ENCODE measurements around the gene CCN5. TPM values are rescaled to one million over a fixed set of nuclear protein-coding genes. Genes with fewer than 3 reads are reported as not detected.

CCN5 gene
- total RNA-seq, 2 experiments from 2014 or later: not detected

GRCh38 chr20:44733341-44734069 lies 18.3 kb downstream of the CCN5 start:
- ChIA-PET POLR2A (no interaction called here), CTCF (ENCODE audit: unreplicated experiment) (interaction anchor here (0.6 kb wide), 1 partner anchor 48 kb away, joined by 3 read pairs; no protein-coding TSS in a partner anchor)
- Histone ChIP-seq H3K36me3 (ENCODE audit: insufficient read depth, low read length) (peaks cover 14% of the 10 kb centered on the region), H2AFZ (ENCODE audit: low read length) (no peak overlapping the region), H4K20me1 (ENCODE audit: insufficient read depth, low read length) (no peaks in the 10 kb centered on the region), H3K9me2 (ENCODE audit: insufficient read depth, low read length) (no peaks in the 10 kb centered on the region), H3K9me3 (ENCODE audit: low read length) (peaks cover 16% of the 10 kb centered on the region), H3K4me2 (ENCODE audit: low read length) (no peak overlapping the region), H3K4me1 (ENCODE audit: insufficient read depth, low read length, poor library complexity, severe bottlenecking) (peaks cover 27% of the 10 kb centered on the region), H3K79me2 (ENCODE audit: insufficient read depth, low read depth, low read length) (no peaks in the 10 kb centered on the region), H3K27ac (ENCODE audit: low read depth, low read length, poor library complexity, severe bottlenecking) (no peak overlapping the region), H3K4me3 (ENCODE audit: low read depth, low read length, poor library complexity, severe bottlenecking) (no peak overlapping the region)
- intact Hi-C loops (cut with micrococcal nuclease; ENCODE audit: unreplicated experiment): loop anchor here (1.0 to 2.0 kb wide), 2 partner anchors 48 to 347 kb away; no protein-coding TSS in a partner anchor
- no TSS peak for BruUV-seq (replicated peaks)
- peak; percentile 68 for DNase-seq (ENCODE audit: low spot score)
- TF ChIP-seq EZH2phosphoT487 (IDR thresholded peaks at IDR 0.05; ENCODE audit: borderline replicate concordance, low read depth, low read length) (no peak), CTCF (conservative IDR thresholded peaks at IDR 0.05; ENCODE audit: low read length) (peak; percentile 90)

GRCh38 chr20:44734938-44735337 lies 19.8 kb downstream of the CCN5 start:
- Histone ChIP-seq H3K36me3 (ENCODE audit: insufficient read depth, low read length) (peaks cover 14% of the 10 kb centered on the region), H3K27ac (ENCODE audit: low read depth, low read length, poor library complexity, severe bottlenecking) (no peak overlapping the region), H3K9me3 (ENCODE audit: low read length) (peaks cover 19% of the 10 kb centered on the region), H2AFZ (ENCODE audit: low read length) (no peak overlapping the region), H3K4me3 (ENCODE audit: low read depth, low read length, poor library complexity, severe bottlenecking) (no peak overlapping the region), H4K20me1 (ENCODE audit: insufficient read depth, low read length) (no peaks in the 10 kb centered on the region), H3K9me2 (ENCODE audit: insufficient read depth, low read length) (no peaks in the 10 kb centered on the region), H3K79me2 (ENCODE audit: insufficient read depth, low read depth, low read length) (no peaks in the 10 kb centered on the region), H3K4me2 (ENCODE audit: low read length) (no peak overlapping the region), H3K4me1 (ENCODE audit: insufficient read depth, low read length, poor library complexity, severe bottlenecking) (peaks cover 30% of the 10 kb centered on the region)
- ChIA-PET POLR2A (no interaction called here), CTCF (ENCODE audit: unreplicated experiment) (no interaction called here)
- no TSS peak for BruUV-seq (replicated peaks)
- TF ChIP-seq EZH2phosphoT487 (IDR thresholded peaks at IDR 0.05; ENCODE audit: borderline replicate concordance, low read depth, low read length): no peak
- no peak for TF ChIP-seq CTCF (conservative IDR thresholded peaks at IDR 0.05; ENCODE audit: low read length)
- intact Hi-C loops (cut with micrococcal nuclease; ENCODE audit: unreplicated experiment): no loop called here
- no peak for DNase-seq (ENCODE audit: low spot score)

GRCh38 chr20:44735816-44736169 lies 20.6 kb downstream of the CCN5 start:
- no peak for TF ChIP-seq CTCF (conservative IDR thresholded peaks at IDR 0.05; ENCODE audit: low read length)
- TF ChIP-seq EZH2phosphoT487 (IDR thresholded peaks at IDR 0.05; ENCODE audit: borderline replicate concordance, low read depth, low read length): no peak
- no peaks in the 10 kb centered on the region for H3K9me2 ChIP-seq (ENCODE audit: insufficient read depth, low read length)
- ChIA-PET CTCF (ENCODE audit: unreplicated experiment) (no interaction called here), POLR2A (no interaction called here)
- peak overlapping the region; percentile 58 for H3K4me2 ChIP-seq (ENCODE audit: low read length)
- H3K4me3 ChIP-seq (ENCODE audit: low read depth, low read length, poor library complexity, severe bottlenecking): peak overlapping the region; percentile 62
- H2AFZ ChIP-seq (ENCODE audit: low read length): peak overlapping the region; percentile 91; the same call in 1 of the 2 replicates
- peaks cover 30% of the 10 kb centered on the region for H3K4me1 ChIP-seq (ENCODE audit: insufficient read depth, low read length, poor library complexity, severe bottlenecking)
- intact Hi-C loops (cut with micrococcal nuclease; ENCODE audit: unreplicated experiment): no loop called here
- H3K27ac ChIP-seq (ENCODE audit: low read depth, low read length, poor library complexity, severe bottlenecking): no peak overlapping the region
- no TSS peak for BruUV-seq (replicated peaks)
- H4K20me1 ChIP-seq (ENCODE audit: insufficient read depth, low read length): no peaks in the 10 kb centered on the region
- H3K79me2 ChIP-seq (ENCODE audit: insufficient read depth, low read depth, low read length): no peaks in the 10 kb centered on the region
- peaks cover 14% of the 10 kb centered on the region for H3K36me3 ChIP-seq (ENCODE audit: insufficient read depth, low read length)
- peaks cover 19% of the 10 kb centered on the region for H3K9me3 ChIP-seq (ENCODE audit: low read length)
- DNase-seq (ENCODE audit: low spot score): no peak
